OCI-LY7 (cell line): ENCODE measurements around the gene FHIT. TPM values are rescaled to one million over a fixed set of nuclear protein-coding genes. Genes with fewer than 3 reads are reported as not detected.

ENCODE experiments used
- BruUV-seq: library from RNA; stranded (reverse); fragments of 400-500 nt; replicated peaks from 2 replicates; lab custom pipeline; 2021; lab: Mats Ljungman, UMichigan
- CTCF ChIA-PET: fragments of 300-600 bp; sonication (Branson Sonifier 250); formaldehyde crosslinking; loops from one replicate; lab custom pipeline; 2022; ENCODE audit warnings: antibody characterized with exemption; ENCODE audit not compliant: unreplicated experiment; lab: Charles Lee
- POLR2A ChIA-PET: fragments of 300-600 bp; sonication (Branson Sonifier 250); formaldehyde crosslinking; loops from one replicate; lab custom pipeline; 2022; ENCODE audit warnings: antibody characterized with exemption; lab: Charles Lee
- DNase-seq: peaks from one replicate; pipeline ENCODE4 v3.0.0-alpha.2; 2015; ENCODE audit warnings: low spot score
- H2AFZ ChIP-seq: fragments of 200-600 bp; sonication (generic), shearing (Covaris generic); 2 replicates; pipeline ENCODE4 v1.6.1; 2014; ENCODE audit warnings: mild to moderate bottlenecking, antibody characterized with exemption, low read length, moderate library complexity
- H3K27ac ChIP-seq: fragments of 200-600 bp; sonication (generic); 2 replicates; pipeline ENCODE4 v1.5.1; 2014; ENCODE audit warnings: mixed run types, low read depth, mild to moderate bottlenecking, moderate library complexity, low read length, inconsistent platforms; ENCODE audit not compliant: poor library complexity, severe bottlenecking
- H3K36me3 ChIP-seq: fragments of 200-600 bp; sonication (generic); 2 replicates; pipeline ENCODE4 v1.6.1; 2014; ENCODE audit warnings: mild to moderate bottlenecking, antibody characterized with exemption, low read length, moderate library complexity, mixed read lengths; ENCODE audit not compliant: insufficient read depth
- H3K4me1 ChIP-seq: fragments of 200-600 bp; sonication (generic); 2 replicates; pipeline ENCODE4 v1.5.1; 2014; ENCODE audit warnings: mild to moderate bottlenecking, low read length; ENCODE audit not compliant: insufficient read depth, poor library complexity, severe bottlenecking
- H3K4me2 ChIP-seq: fragments of 200-600 bp; sonication (generic); 2 replicates; pipeline ENCODE4 v1.6.1; 2014; ENCODE audit warnings: mild to moderate bottlenecking, low read length
- H3K4me3 ChIP-seq: fragments of 200-600 bp; sonication (generic); 2 replicates; pipeline ENCODE4 v1.5.1; 2014; ENCODE audit warnings: mild to moderate bottlenecking, low read depth, low read length; ENCODE audit not compliant: poor library complexity, severe bottlenecking
- H3K79me2 ChIP-seq: fragments of 200-600 bp; sonication (generic); 2 replicates; pipeline ENCODE4 v1.6.1; 2016; ENCODE audit warnings: low read depth, mild to moderate bottlenecking, low read length, moderate library complexity, mixed read lengths; ENCODE audit not compliant: insufficient read depth
- H3K9me2 ChIP-seq: fragments of 200-600 bp; sonication (generic); 2 replicates; pipeline ENCODE4 v1.6.1; 2016; ENCODE audit warnings: mild to moderate bottlenecking, low read length, mixed read lengths; ENCODE audit not compliant: insufficient read depth
- H3K9me3 ChIP-seq: fragments of 200-600 bp; sonication (generic); 2 replicates; pipeline ENCODE4 v1.6.1; 2014; ENCODE audit warnings: mild to moderate bottlenecking, mixed run types, low read length, mixed read lengths
- H4K20me1 ChIP-seq: fragments of 200-600 bp; sonication (generic); 2 replicates; pipeline ENCODE4 v1.6.1; 2014; ENCODE audit warnings: mild to moderate bottlenecking, antibody characterized with exemption, low read length, moderate library complexity, mixed read lengths; ENCODE audit not compliant: insufficient read depth
- CTCF ChIP-seq: fragments of 200-600 bp; sonication (generic); conservative IDR thresholded peaks from 2 replicates; pipeline ENCODE4 v1.5.1; 2014; ENCODE audit warnings: mild to moderate bottlenecking, antibody characterized with exemption, low read length, moderate library complexity, mixed read lengths
- EZH2phosphoT487 ChIP-seq: fragments of 200-600 bp; sonication (generic); IDR thresholded peaks from 2 replicates; pipeline ENCODE4 v1.6.1; 2018; ENCODE audit warnings: low read depth, borderline replicate concordance, mild to moderate bottlenecking, mixed run types, antibody characterized with exemption, low read length, moderate library complexity, mixed read lengths
- intact Hi-C: fragments of 100-400 bp; cut with micrococcal nuclease; formaldehyde crosslinking; loops from one replicate; pipeline ENCODE4 v1.10.0; 2022; ENCODE audit not compliant: unreplicated experiment
- total RNA-seq, 2 experiments: library from RNA; depleted of rRNA in 1 of 2; stranded (reverse); fragments of >200 nt in 1 of 2; shearing (Covaris generic) in 1 of 2; gene quantifications; 2 replicates each; pipeline ENCODE4 v1.2.3, GENCODE V29; 2014 to 2022

FHIT gene
- total RNA-seq, 2 experiments from 2014 or later = 5.0 to 10.9 TPM

- H3K9me2 ChIP-seq = no peaks in the 10 kb centered on the region
- H3K79me2 ChIP-seq = no peaks in the 10 kb centered on the region
- no TSS peak for BruUV-seq
- peaks cover 14% of the 10 kb centered on the region for H3K4me1 ChIP-seq
- no peak overlapping the region for H2AFZ ChIP-seq
- H3K36me3 ChIP-seq = no peaks in the 10 kb centered on the region
- DNase-seq = no peak
- intact Hi-C loops = no loop called here
- no peak overlapping the region for H3K27ac ChIP-seq
- TF ChIP-seq CTCF = no peak
- no peak for TF ChIP-seq EZH2phosphoT487
- no peak overlapping the region for H3K4me2 ChIP-seq
- H3K9me3 ChIP-seq = 0 out of 2 replicates have a peak, but pooled peaks cover 12% of the 10 kb centered on the region
- POLR2A ChIA-PET = interaction anchor here (1.0 to 1.5 kb wide), 3 partner anchors 14 to 40 kb away, joined by 3 to 5 read pairs (median 4); no protein-coding TSS in a partner anchor
- H3K4me3 ChIP-seq = no peak overlapping the region
- CTCF ChIA-PET = no interaction called here
- H4K20me1 ChIP-seq = no peaks in the 10 kb centered on the region
Measured at GRCh38 chr3:60095930-60096329, 1155.3 kb downstream of the FHIT start.

DNA sequence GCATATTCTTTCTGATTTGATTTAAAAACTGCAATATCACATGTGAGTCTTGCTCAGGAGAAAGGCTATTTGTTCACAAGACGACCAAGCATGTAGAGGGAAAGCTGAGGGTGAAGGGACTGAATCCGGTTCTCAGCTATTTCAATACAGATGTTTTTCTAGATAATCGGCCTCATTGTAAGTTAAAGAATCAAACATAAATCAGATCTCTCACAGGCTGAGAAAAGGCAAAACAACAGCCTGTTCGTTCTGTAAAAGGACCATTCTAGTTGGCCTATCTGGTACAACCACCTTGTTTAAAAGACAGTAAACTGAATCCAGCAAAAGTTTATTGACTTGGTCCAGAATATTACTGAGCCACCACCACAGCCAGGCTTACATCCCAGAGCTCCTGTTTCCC is 1155.7 kb downstream of the FHIT start:
- ChIA-PET CTCF (no interaction called here), POLR2A (interaction anchor here (0.6 to 1.5 kb wide), 5 partner anchors 8 to 40 kb away, joined by 3 to 5 read pairs (median 3); no protein-coding TSS in a partner anchor)

More for the DNA sequence above, 1155.7 kb downstream of the FHIT start:
- Histone ChIP-seq H4K20me1 (no peaks in the 10 kb centered on the region), H3K27ac (no peak overlapping the region), H3K9me3 (0 out of 2 replicates have a peak, but pooled peaks cover 12% of the 10 kb centered on the region), H3K9me2 (no peaks in the 10 kb centered on the region), H3K4me2 (no peak overlapping the region), H3K4me3 (no peak overlapping the region), H3K4me1 (peaks cover 14% of the 10 kb centered on the region), H3K79me2 (no peaks in the 10 kb centered on the region), H2AFZ (no peak overlapping the region), H3K36me3 (no peaks in the 10 kb centered on the region)
- no peak for TF ChIP-seq CTCF
- no peak for TF ChIP-seq EZH2phosphoT487
- DNase-seq = no peak
- intact Hi-C loops = no loop called here
- no TSS peak for BruUV-seq
